ENCODE measurements around the gene CD4. TPM values are rescaled to one million over a fixed set of nuclear protein-coding genes. Genes with fewer than 3 reads are reported as not detected.
A peak's percentile ranks its signal among the peaks of the same experiment; 100 is the strongest.
"Not testable (repeated sequence)": the region's sequence is repeated elsewhere in the genome, so short reads cannot be mapped to it uniquely, and the experiment has no call there.

CD4 gene
- 1 to 10 TPM; 3.5 to 8.1 (median 3.9) TPM for total RNA-seq

DNA sequence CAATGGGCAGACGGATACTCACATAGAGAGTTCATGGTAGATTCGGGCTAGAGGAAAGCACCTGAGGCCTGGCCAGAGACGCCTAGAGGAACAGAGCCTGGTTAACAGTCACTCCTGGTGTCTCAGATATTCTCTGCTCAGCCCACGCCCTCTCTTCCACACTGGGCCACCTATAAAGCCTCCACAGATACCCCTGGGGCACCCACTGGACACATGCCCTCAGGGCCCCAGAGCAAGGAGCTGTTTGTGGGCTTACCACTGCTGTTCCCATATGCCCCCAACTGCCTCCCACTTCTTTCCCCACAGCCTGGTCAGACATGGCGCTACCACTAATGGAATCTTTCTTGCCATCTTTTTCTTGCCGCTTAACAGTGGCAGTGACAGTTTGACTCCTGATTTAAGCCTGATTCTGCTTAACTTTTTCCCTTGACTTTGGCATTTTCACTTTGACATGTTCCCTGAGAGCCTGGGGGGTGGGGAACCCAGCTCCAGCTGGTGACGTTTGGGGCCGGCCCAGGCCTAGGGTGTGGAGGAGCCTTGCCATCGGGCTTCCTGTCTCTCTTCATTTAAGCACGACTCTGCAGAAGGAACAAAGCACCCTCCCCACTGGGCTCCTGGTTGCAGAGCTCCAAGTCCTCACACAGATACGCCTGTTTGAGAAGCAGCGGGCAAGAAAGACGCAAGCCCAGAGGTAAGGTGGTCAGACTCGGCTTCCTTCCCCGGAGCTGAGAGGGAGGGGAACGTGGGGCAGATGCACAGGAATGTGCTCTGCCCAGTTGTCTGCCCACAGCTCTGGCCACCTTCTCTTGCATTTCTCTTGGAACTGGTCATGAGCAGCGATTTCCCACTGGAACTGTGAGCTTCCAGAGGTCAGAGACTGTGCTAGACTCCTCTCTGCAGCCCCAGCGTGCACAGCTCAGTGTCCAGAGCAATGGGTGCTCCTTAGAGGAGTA is at the start of gene CD4:
Gene CD4 (plus strand): TSS at position 557 of the 953 bp plus-strand sequence. CDS start 10,611 bp downstream, outside the sequence.
- no peak within 1 kb of the TSS for H3K27ac ChIP-seq
- TF ChIP-seq CTCF (IDR thresholded peaks at IDR 0.05), result no peak
- H3K9me3 ChIP-seq, result no peaks in the 10 kb centered on the region
- peak; percentile 47 to 52 for DNase-seq
- no peaks in the 10 kb centered on the region for H3K4me1 ChIP-seq
- WGBS, 2 donors, result 48 to 50% methylated on average over 12 to 18 of the region's 18 CpGs
- H3K4me3 ChIP-seq (replicated peaks in 1 of 3), result no peak within 1 kb of the TSS
- intact Hi-C loops (cut with DNase I), result no loop called here
- H3K27me3 ChIP-seq, result no peaks in the 10 kb centered on the region
- no peaks in the 10 kb centered on the region for H3K36me3 ChIP-seq

GRCh38 chr12:6742080-6742479 is 47.2 kb upstream of the CD4 start:
- H3K9me3 ChIP-seq; intact Hi-C loops (cut with DNase I); H3K27ac ChIP-seq; DNase-seq; H3K36me3 ChIP-seq; H3K27me3 ChIP-seq; H3K4me1 ChIP-seq; H3K4me3 ChIP-seq (replicated peaks in 1 of 3): not testable (repeated sequence)
- WGBS, 2 donors, result 89 to 92% methylated on average over 12 of the region's 12 CpGs

- H3K27me3 ChIP-seq, result no peaks in the 10 kb centered on the region
- H3K4me3 ChIP-seq (replicated peaks in 1 of 3), result no peak overlapping the region
- H3K9me3 ChIP-seq, result no peaks in the 10 kb centered on the region
- WGBS, 2 donors, result 89 to 93% methylated on average over 3 of the region's 3 CpGs
- H3K36me3 ChIP-seq, result peaks cover 6 to 11% of the 10 kb centered on the region in 2 donors
- H3K4me1 ChIP-seq, result no peaks in the 10 kb centered on the region
- no peak for TF ChIP-seq CTCF (IDR thresholded peaks at IDR 0.05)
- TF ChIP-seq POLR2A (IDR thresholded peaks at IDR 0.05), result no peak
- intact Hi-C loops (cut with DNase I), result no loop called here
- no peak for DNase-seq
- no peak overlapping the region for H3K27ac ChIP-seq
Observed at GRCh38 chr12:6742834-6743233, 46.5 kb upstream of the CD4 start.

- H3K27me3 ChIP-seq; H3K9me3 ChIP-seq; intact Hi-C loops (cut with DNase I); H3K4me1 ChIP-seq; H3K27ac ChIP-seq; H3K4me3 ChIP-seq (replicated peaks in 1 of 3); DNase-seq: not testable (repeated sequence)
- 73 to 77% methylated on average over 7 of the region's 7 CpGs for WGBS, 2 donors
- peaks cover 11 to 15% of the 10 kb centered on the region in 2 donors for H3K36me3 ChIP-seq
Observed at GRCh38 chr12:6743300-6743699, 46.0 kb upstream of the CD4 start.

DNA sequence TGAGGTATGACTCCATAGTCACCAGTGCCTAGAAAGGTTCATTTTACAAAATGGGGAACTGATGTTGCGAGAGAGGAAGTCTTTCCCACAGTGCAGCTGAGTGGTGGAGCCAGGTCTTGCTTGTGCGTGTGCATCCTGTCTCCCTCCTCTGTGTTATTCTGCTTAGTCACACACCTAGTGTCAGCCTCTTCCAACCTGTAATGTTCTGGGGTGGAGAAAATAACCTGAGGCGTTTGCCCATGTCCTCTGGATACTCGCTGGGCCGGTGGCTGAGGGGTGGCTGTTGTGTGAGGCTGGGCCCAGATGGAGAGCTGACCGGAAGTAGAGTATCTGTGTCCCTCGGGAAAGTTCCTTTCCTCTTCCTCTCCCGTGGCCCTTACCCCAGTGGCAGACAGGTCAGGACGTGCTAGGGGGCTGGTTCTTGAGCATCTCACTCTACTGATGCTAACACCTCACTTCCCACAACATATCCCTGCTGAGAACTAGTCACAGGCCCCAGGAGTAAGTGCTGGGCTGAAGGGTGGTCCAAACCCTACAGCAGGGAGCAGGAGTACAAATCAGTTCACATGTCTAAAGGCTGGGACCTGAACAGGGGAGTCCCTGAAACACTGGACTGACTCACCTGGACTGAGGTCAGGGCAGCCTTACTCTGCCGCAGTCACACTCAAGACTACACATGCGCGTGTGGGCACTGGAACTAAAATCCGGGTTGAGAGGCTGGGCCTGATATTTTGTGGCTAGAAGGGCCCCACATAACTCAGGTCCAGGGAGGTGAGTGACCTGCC is 43.4 kb upstream of the CD4 start:
- no peaks in the 10 kb centered on the region for H3K9me3 ChIP-seq
- intact Hi-C loops (cut with DNase I), result no loop called here
- no peak for DNase-seq
- no peaks in the 10 kb centered on the region for H3K4me1 ChIP-seq
- peak overlapping the region in 1 of 3 donors; percentile 10 for H3K27ac ChIP-seq
- no peak overlapping the region for H3K4me3 ChIP-seq (replicated peaks in 1 of 3)
- peaks cover 37 to 40% of the 10 kb centered on the region in 2 donors for H3K36me3 ChIP-seq
- H3K27me3 ChIP-seq, result no peaks in the 10 kb centered on the region
- WGBS, 2 donors, result 64 to 79% methylated on average over 7 to 13 of the region's 13 CpGs
- TF ChIP-seq CTCF (IDR thresholded peaks at IDR 0.05) (no peak), POLR2A (IDR thresholded peaks at IDR 0.05) (no peak)
